DMS79 treated with DMSO at 0.1 percent for 48 hours (cell line): ENCODE data around the gene CLEC19A.

Source experiments
- DNase-seq: peaks from one replicate; lab custom pipeline; 2025; lab: John Stamatoyannopoulos, UW

The CLEC19A gene

DNA sequence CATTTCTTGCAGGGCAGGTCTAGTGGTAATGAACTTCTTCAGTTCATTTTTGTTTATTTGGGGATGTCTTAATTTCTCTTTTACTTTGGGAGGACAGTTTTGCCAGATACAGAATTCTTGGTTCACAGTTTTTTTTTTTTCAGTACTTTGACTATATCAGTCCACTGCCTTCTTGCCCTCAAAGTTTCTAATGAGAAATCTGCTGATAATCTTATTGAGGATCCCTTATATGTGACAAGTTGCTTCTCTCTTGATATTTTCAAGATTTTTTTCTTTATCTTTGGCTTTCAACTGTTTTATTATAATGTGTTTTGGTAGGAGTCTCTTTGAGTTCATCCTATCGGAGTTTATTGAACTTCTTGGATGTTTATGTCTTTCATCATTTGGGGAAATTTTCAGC is 42.8 kb downstream of the CLEC19A start:
- DNase-seq, result no peak

DNA sequence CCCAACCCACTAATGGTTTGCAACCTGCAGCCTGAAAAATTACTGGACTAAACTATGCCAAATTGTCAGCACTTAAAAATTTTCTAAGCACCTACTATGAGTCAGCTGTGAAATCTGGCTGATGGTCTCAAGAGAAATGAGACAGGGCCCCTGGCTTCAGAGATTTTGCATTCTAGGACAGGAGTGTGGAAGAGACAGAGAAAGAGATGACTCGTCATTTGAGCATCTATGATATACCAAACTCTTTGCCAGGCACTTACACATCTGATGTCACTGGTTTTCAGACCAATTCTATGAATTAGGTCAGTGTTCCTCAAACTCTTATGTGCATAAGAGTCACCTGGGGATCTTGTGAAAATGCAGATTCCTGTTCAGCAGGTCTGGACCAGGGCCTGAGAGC is 44.4 kb downstream of the CLEC19A start:
- DNase-seq, result no peak

DNA sequence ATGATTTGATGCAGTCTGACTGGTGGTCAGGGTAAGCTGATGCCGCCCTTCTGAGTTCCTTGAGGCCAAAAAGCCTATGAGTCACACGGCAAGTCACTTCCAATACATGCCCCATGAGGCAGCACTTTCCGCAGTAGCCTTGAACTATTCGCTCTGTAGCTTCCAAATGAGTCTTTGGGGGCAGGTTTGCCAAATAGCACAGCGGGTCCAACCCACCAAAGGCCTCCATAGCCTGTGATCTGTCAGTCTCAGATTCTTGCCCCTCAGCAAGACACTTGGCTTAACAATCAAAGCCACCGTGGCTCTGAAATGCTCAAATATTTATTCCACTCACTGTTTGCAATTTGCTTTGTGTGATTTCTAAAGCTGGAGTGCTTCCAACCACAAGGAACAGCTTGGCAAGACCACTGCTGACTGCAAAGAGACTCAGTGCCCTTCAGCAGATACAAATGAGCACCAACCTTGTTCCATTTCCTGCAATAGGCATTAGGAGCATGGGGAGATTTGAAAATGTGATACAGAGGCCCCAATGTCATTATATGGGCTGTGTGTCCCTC is 45.4 kb downstream of the CLEC19A start:
- DNase-seq, result no peak

DNA sequence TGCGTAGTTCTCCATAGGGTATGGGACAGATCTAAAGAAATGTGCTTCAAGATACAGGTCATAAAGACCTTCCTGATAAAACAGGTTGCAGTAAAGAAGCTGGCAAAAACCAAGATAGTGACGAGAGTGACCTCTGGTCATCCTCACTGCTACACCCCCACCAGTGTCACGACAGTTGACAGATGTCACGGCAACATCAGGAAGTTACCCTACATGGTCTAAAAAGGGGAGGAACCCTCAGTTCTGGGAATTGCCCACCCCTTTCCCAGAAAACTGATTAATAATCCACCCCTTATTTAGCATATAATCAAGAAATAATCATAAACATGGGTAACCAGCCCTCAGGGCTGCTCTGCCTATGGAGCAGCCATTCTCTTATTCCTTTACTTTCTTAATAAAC is 46.3 kb downstream of the CLEC19A start:
- no peak for DNase-seq

DNA sequence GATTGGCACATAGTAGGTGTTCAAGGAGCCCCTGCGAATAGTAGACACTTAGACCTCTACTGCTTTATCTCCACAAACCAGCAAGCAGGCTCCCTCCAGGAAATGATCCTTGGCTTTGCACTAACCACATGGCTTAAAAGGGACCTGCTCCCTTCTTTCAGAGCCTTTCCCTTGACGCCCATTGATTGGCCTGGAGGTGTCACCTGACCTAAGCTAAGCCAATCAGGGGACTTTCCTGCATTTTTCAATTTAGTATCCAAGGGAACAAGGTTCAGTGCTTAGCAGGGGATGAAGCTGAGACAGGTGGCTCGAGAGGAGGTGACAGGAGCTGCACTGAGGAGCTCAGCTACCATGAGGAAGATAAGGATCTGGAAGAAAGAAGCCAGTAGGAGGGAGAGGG is 52.8 kb downstream of the CLEC19A start:
- no peak for DNase-seq

DNA sequence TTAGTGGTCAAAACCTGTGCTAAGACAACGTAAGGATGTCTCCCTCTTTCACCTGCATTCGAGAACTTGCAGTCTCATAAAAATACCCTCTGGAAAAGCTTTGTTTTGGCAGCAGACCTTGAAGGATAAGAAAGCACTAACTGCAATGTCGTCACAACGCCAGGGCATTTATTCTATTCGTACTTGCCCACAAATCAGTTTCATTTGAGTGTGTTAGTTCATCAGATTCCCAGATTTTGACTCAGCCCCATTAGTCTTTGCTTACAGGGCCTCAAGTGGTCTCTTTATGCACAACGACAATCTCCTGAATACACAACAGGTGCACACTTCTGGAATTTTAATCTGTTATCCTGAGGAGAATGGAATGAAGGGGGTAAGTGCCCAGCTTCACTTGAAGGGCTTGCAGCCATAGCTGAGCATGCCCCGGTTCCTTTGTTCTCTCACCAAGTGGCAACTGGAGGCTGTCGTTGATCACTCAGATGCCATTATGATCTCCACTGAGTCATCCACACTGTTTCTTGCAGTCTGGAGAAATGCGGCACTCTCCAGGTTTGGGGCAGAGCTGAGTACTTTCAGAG is 58.8 kb downstream of the CLEC19A start:
- peak; percentile 86 for DNase-seq

DNA sequence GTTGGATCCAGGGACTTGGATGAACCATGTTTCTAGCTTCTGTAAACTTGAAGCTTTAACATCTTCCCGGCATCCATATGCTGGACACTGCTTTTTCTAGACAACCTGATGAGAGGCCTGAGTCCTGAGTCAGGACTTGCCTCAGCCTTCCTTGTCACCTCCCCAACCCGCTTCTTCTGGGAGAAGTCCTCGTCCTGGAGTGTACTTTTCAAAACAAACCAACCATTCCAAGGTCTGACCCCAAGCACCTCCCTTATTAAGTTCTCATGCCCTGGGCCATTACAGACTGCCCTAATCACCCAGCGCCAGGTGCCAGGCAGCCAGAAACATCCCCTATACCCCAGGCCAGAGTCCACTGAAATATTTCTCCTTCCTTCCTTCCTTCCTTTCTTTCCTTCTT is 59.4 kb downstream of the CLEC19A start:
- peak; percentile 20 for DNase-seq

DNA sequence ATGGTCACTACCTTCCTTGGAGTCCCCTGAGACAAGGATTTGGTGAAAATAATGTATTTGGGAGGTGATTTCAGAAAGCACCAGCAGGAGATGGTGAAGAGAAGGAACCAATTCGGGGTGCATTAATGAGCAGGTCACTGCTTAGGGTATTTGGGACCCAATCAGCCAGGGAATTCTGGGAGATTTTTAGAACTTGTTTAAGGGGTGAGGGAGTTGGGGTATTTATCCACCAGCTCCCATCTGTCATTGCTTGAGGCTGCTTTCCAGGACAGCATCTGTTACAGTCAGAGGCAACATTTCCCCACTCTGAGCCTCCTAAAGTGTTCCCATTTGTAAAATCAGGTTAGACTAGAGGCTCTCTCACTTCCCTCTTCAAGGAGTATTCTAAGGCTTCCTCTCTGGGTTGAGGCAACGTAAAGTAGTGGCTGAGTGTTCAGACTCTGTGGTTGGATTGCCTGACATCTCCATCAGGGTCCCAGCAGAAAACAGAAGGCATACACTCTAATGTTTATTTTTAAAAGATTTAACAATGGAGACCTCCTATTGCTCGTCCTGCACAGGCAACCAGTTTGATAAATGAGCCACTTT is 60.9 kb downstream of the CLEC19A start:
- no peak for DNase-seq

DNA sequence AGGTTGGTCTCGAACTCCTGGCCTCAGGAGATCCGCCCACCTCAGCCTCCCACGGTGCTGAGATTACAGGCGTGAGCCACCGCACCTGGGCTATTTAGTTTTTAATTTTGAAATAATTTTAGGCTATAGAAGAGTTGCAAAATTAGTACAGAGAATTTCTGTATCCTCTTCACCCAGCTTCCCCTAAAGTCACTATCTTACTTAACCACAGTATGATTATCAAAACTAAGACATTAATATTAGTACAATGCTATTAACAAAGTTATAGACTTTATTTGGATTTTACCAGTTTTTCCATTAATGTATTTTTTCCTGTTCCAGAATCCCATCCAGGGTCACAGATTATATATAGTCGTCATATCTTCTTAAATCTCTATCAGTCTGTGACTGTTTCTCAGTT is 62.6 kb downstream of the CLEC19A start:
- DNase-seq, result no peak

DNA sequence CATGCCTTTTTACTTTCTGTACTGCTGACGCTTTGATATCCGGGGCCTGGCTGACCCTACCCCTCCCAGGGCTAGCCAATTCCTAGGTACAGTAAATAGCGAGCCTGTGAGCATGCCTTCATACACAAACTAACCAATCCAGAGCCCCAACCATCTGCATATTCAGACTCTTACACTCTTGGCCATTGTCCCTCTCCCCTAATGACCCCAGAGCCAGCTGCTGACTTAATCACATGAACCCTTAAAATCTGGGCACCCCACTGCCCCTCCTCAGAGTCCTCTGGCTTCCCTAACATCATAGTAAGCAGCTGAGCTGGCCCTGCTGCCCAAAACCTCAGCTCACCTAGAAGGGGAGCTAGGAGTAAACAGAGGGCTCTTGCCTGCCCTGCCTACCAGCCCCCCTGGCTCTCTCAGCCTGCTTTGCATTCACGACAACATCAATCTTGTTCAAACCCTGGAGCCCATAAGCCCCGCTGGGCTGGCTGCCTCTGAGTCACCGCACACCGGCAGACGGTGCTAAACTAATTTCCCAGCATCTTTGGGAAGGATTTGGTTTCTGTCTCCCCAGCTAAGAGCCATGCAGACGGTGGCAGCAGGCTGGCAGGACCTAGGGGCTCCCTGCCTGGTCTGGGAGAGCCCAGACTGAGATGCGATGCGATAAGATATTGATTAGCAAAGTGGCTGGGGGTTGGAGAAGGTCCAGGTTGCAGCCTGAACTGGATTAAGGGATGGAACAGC is 63.2 kb downstream of the CLEC19A start:
- peak; percentile 24 for DNase-seq

DNA sequence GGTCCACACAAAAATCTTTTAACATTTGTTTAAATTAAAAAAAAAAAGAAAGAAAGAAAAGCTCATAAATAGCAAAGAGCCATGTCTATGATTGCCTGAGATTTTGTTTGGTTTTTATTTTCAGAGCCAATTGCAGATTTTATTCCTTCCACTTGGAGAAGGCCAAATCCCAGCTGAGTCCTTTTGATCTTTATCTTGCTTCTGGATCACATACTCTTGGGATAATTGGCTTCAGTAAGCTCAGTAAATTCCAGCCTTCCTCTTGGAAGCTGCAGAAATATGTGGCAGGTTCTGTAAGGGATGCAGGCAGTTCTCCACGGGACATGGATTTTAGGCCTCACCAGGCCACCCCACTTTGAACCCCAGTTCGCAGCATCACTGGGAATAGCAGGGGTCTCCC is 68.8 kb downstream of the CLEC19A start:
- no peak for DNase-seq

DNA sequence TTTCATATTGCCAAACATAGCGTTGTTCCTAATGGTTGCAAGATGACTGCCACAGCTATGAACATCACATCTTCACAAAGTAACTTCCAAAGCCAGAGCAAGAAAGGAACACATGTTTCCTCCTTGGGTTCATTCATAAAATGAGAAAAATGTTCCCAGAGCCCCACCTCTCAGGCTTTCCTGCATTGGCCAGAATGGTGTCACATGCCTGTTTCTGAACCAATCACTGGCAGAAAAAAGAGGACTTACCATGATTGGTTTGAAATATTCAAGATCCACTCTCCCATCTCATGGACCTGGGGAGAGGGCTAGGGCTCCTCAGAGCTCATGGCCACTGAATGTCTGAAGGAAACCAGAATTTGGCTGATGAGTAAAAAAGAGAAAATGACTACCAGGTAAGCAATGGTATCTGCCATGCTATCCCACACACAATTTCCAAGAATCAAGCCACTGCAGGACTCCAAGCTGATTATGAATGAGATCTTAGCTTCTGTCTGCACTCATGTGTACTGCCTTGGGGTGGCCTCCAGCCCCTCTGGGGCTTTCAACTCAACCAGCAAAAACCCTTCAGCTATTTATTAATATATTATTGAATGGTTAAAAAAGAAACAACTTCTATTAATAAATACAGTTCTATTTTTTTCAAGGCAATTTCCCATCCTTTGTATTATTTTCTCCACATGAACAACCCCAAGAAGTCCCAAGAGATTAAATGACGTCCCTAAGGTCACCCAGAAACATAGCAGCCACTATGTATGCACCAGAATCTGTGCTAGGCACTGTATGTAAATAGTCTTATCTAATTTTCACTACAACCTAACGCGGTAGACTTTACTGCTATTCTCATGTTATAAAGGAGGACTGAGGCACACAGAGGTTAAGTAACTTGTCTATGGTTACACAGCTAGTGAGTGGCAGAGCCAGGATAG is 70.8 kb downstream of the CLEC19A start:
- no peak for DNase-seq

DNA sequence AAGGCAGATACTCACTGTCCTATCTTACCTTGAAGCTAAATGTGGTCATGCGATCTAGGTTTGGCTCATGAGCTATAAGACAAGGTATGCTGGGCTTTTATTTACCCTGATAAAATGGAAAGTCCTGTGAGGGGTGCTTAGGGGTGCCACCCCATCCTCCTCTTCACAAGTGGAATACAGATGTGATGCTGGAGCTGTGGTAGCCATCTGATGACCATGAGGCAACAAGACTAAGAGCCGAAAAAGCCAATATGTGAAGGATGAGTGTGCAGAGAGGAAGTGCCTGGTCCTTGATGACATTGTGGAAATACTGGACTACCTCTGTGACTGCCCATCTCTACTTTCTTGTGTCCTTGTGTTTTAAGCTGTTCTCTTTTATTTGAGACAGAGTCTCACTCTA is 74.0 kb downstream of the CLEC19A start:
- DNase-seq, result no peak
